NT2/D1 (cell line): ENCODE measurements around the gene ZDHHC7.

ENCODE experiments used
- YY1 ChIP-seq: IDR thresholded peaks from 2 replicates; pipeline ENCODE4 v1.6.1; 2011; ENCODE audit not compliant: insufficient read length, insufficient read depth
- ZNF274 ChIP-seq: IDR thresholded peaks from 2 replicates; pipeline ENCODE4 v1.6.1; 2011; ENCODE audit warnings: mild to moderate bottlenecking, low read depth, low read length

GRCh38 chr16:84947996-84948850 is 63.1 kb downstream of the ZDHHC7 start:
- TF ChIP-seq ZNF274, result no peak
- no peak for TF ChIP-seq YY1
